ENCODE results near the gene QSOX2.

GRCh38 chr9:136283291-136284235, 38.0 kb upstream of the QSOX2 start:
- TF ChIP-seq CTCF (conservative IDR thresholded peaks at IDR 0.05; ENCODE audit: low read length) (peak; percentile 81), EZH2phosphoT487 (IDR thresholded peaks at IDR 0.05; ENCODE audit: borderline replicate concordance) (no peak)

Data from Loucy (cell line).